ENCODE data around the gene TNRC6A.
"Not testable (repeated sequence)": the region's sequence is repeated elsewhere in the genome, so short reads cannot be mapped to it uniquely, and the experiment has no call there.

The TNRC6A gene

GRCh38 chr16:24728011-24728410 lies 1.4 kb upstream of the TNRC6A start:
- DNase-seq (ENCODE audit: low spot score), result no peak

DNA sequence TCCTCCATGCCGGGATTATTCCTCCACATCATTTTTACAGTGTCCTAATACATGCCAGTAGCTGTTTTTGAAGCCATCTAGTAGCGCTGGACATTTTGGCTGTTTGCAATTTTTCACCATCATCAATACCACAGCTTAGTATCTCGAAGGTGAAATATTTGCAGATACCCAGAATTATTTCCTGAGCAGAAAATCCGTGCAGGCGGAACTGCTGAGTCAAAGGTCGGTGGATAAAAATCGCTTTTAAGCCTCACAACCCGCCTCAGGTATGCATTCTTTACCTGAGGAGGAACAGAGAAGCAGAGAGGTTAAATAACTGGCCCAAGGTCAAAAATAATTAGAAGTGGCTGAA lies 584 bp upstream of the TNRC6A start:
- DNase-seq (ENCODE audit: low spot score), result peak; percentile 37

DNA sequence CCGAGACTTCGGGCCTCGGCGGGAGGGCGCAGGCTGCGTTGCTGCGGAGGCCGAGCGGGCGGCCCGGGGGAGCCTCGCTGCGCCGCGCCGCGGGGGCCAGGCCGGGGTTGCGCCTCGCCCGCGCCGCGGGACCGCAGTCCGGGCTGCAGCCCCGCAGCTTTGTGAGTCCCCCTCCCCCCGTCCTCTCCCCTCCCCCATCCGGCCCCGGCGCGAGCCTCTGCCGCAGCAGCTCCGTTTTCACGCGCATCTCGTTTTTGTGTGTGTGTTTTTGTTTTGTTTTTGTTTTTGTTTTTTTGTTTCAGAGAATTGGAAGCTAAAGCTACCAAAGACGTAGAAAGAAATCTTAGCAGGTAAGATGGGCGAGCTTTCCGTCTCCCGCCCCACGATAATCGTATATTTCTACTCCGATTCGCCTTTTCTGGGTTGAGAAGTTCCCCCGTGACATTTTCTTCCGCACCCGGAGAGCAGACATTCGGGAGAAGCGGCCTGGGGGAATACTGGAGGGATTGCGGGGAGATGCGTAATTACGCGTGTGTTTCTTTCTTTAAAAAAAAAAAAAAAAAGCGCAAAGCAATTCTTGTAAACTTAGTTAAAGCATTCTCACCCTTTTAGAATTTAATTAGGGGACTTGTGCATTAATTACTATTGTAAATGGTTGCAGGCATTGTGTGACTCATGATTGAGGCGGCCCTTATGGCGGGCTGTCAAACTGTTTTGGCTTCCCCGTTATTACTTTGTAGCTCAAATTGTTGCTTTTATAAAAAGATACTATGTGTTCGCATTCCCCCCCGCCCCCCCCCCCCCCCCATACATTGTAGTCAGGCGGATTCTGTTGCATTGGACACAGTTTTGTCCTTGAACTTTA lies 732 bp downstream of the TNRC6A start:
- DNase-seq (ENCODE audit: low spot score), result peak; percentile 52

DNA sequence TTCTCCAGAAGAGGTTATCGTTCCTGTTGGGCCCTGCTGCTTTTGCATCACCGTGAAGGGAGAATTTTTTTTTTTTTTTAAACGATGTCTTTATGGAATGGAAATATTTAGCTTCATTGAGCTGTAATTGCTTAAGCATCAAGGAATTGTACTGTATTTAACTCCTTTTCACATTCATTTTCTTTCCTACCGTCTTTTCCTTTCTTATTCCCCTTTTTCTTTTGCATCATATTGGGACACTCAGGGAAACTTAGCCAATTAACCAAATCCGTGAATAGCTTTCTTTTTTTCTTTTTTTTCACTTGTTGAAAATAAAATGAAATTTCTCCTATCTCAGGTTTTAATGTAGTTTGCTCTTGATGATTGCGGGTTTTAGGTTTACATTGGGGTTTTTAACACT lies 1.5 kb downstream of the TNRC6A start:
- no peak for DNase-seq (ENCODE audit: low spot score)

DNA sequence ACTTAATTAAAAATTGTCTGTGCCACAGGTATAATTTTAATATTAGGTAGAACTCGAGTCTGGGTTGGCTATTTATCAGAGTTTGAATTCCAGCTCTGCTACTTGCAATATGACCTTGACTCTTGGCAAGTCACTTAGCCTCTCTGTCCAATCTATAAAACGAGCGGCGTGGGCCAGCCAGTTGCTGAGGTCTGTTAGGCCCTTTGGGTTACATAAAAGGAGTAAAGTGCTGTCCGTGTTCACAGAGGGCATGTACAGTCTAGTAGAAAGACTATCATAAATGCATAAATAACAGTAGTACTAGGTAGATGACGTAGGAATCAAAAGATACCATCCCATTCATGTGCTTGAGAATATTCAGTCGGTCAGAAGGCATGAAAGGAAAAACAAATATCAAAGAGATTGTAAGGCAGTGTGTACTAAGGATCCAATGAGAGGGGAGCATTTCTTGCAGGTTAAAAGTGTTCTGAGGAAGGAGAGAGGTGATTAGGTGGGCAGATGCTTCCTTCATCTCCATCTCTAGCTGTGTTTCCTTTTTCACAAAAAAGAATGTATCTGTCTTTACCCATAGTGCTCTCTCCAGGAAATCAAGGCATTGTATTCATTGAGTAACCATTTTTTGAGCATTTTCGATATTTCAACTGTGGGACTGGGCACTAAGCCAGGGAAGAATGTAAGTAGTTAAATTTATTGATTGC lies 2.4 kb downstream of the TNRC6A start:
- DNase-seq (ENCODE audit: low spot score), result no peak

DNA sequence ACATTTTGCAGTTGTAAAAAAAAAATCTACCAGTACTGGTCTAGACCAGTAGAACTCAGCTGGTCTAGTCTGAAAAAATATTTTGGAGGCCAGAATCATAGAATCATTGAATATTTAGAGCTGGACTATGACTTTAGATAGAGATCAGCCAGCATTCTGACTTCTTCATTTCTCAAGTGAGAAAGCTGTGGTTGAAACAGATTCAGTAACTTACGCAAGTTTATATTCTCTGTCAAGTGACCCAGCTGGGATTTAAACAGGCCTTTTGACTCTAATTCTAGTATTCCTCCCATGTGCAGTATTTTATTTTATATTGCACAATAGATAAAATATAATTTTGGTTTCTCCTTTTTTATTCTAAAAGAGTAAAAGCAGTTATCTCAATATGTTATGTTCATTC lies 4.9 kb downstream of the TNRC6A start:
- DNase-seq (ENCODE audit: low spot score), result no peak

- DNase-seq (ENCODE audit: low spot score), result no peak
Measured at GRCh38 chr16:24736758-24737157, 7.3 kb downstream of the TNRC6A start.

DNA sequence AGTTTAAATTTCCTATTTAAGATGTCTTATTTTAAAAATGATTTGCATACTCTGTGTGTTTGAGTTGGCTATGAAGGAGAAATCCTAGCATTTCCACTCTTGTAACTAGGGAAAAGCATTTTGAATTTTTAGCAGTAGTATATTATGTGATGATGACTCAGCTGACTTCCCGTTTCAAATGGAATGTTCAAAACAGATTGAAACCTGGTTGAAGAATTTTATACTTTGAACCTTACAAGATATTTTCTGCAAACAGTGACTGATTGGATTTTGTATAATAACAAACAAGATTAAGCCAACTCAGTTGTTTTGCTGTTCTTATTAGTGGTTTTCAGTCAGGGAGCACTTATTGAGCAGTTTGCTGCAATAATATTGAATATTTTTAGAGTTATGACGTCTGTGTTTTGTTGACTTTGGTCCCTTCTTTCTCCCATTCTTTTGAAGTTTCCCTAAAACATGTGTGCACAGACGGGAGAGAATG lies 8.0 kb downstream of the TNRC6A start:
- no peak for DNase-seq (ENCODE audit: low spot score)

- no peak for DNase-seq (ENCODE audit: low spot score)
Measured at GRCh38 chr16:24737916-24738594, 8.6 kb downstream of the TNRC6A start.

- DNase-seq (ENCODE audit: low spot score), result peak; percentile 30
Measured at GRCh38 chr16:24738895-24739294, 9.4 kb downstream of the TNRC6A start.

DNA sequence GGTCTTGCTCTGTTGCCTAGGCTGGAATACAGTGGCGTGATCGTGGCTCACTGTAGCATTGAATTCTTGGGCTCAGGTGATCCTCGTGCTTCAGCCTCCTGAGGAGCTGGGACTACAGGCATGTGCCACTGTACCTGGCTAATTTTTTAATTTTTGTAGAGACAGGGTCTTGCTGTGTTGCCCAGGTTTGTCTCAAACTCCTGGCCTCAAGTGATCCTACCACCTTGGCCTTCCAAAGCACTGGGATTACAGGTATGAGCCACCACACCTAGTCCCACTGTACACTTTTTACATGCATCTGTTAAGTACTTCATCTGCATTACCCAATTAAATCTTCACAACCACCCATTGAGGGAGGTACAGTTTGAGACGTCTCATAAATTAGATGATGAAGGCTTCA lies 12.4 kb downstream of the TNRC6A start:
- DNase-seq (ENCODE audit: low spot score), result no peak

- not testable (repeated sequence) for DNase-seq (ENCODE audit: low spot score)
Measured at GRCh38 chr16:24742610-24743009, 13.2 kb downstream of the TNRC6A start.

- DNase-seq (ENCODE audit: low spot score), result no peak
Measured at GRCh38 chr16:24745391-24745790, 15.9 kb downstream of the TNRC6A start.

- no peak for DNase-seq (ENCODE audit: low spot score)
Measured at GRCh38 chr16:24745791-24746190, 16.3 kb downstream of the TNRC6A start.

GRCh38 chr16:24747441-24747840 lies 18.0 kb downstream of the TNRC6A start:
- no peak for DNase-seq (ENCODE audit: low spot score)

DNA sequence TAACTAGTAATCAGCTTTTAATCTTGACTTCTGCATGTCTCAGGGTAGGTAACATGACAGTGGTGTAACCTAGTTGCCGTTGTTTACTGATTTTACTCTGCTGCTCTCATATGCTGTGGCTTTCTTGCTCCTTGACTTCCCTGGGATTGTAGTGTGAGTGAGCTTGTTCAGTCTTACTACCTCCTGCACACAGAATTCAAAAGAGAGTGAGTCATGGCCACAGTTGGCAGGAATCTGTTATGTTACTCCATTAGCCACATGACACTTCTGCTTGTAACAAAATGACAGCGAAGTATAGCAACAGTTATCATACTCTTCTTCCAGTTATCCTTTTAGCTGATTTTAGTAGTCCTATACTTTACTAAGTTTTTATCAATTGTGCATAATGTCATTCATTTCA lies 18.8 kb downstream of the TNRC6A start:
- no peak for DNase-seq (ENCODE audit: low spot score)

- DNase-seq (ENCODE audit: low spot score), result no peak
Measured at GRCh38 chr16:24749310-24749709, 19.9 kb downstream of the TNRC6A start.

- DNase-seq (ENCODE audit: low spot score), result not testable (repeated sequence)
Measured at GRCh38 chr16:24749872-24750271, 20.4 kb downstream of the TNRC6A start.

- no peak for DNase-seq (ENCODE audit: low spot score)
Measured at GRCh38 chr16:24753000-24753399, 23.5 kb downstream of the TNRC6A start.

GRCh38 chr16:24753437-24753836 lies 24.0 kb downstream of the TNRC6A start:
- DNase-seq (ENCODE audit: low spot score), result no peak

GRCh38 chr16:24754543-24754942 lies 25.1 kb downstream of the TNRC6A start:
- no peak for DNase-seq (ENCODE audit: low spot score)

GRCh38 chr16:24755201-24755874 lies 25.9 kb downstream of the TNRC6A start:
- DNase-seq (ENCODE audit: low spot score), result no peak

Measured in NAMALWA (cell line).